Upper lobe of left lung (tissue), 4 donors: ENCODE results near the gene INHBE.

Experiments used
- CTCF ChIP-seq, 6 experiments: fragments of 450-650 bp in 4 of 6; fragments of 200-600 bp in 2 of 6; sonication (generic) in 2 of 6; IDR thresholded peaks; one replicate each; pipeline ENCODE4 v1.5.1; 2016 to 2019; ENCODE audit warnings: antibody characterized with exemption in 6 of 6
- POLR2AphosphoS5 ChIP-seq, 2 donors: sonication (generic); formaldehyde crosslinking; IDR thresholded peaks; one replicate each; pipeline ENCODE4 v1.5.1; 2017; ENCODE audit warnings: antibody characterized with exemption in 2 of 2

- no peak for TF ChIP-seq POLR2AphosphoS5 (IDR thresholded peaks at IDR 0.05)
- TF ChIP-seq CTCF (IDR thresholded peaks at IDR 0.05), result no peak
Observed at GRCh38 chr12:57467212-57467874, 12.2 kb downstream of the INHBE start.
